GM21381 (cell line): ENCODE results near the gene GUCY1A2.
A peak's percentile ranks its signal among the peaks of the same experiment; 100 is the strongest.
"Not testable (repeated sequence)": the region's sequence is repeated elsewhere in the genome, so short reads cannot be mapped to it uniquely, and the experiment has no call there.

ENCODE experiments used
- ATAC-seq: cut with Tn5 transposase; IDR thresholded peaks from one replicate; pipeline ENCODE4 v1.9.1; 2021; ENCODE audit warnings: mild to moderate bottlenecking, moderate library complexity; ENCODE audit not compliant: unreplicated experiment

GUCY1A2 gene, protein sequence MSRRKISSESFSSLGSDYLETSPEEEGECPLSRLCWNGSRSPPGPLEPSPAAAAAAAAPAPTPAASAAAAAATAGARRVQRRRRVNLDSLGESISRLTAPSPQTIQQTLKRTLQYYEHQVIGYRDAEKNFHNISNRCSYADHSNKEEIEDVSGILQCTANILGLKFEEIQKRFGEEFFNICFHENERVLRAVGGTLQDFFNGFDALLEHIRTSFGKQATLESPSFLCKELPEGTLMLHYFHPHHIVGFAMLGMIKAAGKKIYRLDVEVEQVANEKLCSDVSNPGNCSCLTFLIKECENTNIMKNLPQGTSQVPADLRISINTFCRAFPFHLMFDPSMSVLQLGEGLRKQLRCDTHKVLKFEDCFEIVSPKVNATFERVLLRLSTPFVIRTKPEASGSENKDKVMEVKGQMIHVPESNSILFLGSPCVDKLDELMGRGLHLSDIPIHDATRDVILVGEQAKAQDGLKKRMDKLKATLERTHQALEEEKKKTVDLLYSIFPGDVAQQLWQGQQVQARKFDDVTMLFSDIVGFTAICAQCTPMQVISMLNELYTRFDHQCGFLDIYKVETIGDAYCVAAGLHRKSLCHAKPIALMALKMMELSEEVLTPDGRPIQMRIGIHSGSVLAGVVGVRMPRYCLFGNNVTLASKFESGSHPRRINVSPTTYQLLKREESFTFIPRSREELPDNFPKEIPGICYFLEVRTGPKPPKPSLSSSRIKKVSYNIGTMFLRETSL

DNA sequence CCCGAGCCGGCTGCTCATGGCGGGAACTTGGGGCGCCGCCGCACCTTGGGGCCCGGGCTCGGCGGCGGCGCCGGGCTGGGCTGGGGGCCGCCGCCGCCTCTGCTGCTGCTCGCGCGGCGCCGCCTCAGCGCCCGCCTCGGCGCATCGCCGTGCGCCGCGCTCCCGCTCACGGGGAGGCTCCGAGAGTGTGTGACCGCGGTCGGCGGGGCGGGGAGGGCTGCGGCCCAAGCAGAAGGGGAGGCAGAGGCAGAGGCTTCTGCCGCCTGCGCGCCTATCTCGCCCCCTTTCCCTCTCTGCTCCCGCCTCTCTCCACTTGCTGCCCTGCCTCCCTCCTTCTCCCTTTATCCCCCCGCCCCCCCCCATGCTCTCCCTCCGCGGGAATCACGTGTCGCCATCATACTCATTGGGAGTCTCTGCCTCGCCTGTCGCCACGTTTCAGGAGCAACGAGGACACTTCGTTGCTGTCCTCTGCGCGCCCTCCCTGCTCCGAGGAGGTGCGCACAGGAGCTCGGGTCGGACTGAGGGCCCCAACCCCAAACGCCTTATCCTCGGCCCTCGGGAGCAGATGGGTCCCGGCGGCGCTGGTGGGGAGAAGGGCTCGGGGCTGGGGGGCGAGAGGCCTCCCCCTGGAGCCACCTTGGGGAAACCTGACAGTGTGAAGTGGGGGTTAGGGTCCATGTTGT is at the start of gene GUCY1A2:
TSS of gene GUCY1A2 (minus strand) at position 258 of the 683 bp plus-strand sequence. CDS start 421 bp downstream, outside the sequence.
- ATAC-seq, result peak; percentile 27

GRCh38 chr11:107054391-107054790 is 36.1 kb upstream of the GUCY1A2 start:
- no peak for ATAC-seq

- not testable (repeated sequence) for ATAC-seq
Measured at GRCh38 chr11:107051332-107051731, 33.1 kb upstream of the GUCY1A2 start.

DNA sequence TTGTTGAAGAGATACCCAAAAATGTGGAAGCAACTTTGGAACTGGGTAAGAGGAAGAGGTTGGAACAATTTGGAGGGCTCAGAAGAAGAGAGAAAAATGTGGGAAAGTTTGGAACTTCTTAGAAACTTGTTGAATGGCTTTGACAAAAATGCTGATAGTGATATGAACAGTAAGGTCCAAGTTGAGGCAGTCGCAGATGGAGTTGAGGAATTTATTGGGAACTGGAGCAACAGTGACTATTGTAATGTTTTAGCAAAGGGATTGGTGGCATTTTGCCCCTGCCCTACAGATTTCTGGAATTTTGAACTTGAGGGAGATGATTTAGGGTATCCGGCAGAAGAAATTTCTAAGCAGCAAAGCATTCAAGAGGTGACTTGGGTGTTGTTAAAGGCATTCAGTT is 32.6 kb upstream of the GUCY1A2 start:
- not testable (repeated sequence) for ATAC-seq

DNA sequence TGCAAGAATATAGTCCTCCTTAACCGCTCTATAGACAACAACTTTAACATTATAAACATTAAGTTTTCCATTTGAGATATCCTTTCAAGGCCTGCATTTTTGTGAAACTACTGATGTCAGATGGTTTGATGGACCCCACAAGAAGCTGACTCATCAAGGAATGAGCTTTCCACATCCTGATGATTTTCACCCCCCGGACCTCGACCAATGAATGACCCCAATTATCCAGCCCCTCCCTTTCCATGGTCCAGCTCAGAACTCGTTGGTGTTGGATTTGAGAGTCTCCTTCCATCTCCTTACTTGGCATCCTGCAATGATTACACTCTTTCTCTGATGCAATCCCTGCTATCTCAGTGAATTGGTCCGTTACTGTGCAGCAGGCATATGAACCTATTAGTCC is 31.8 kb upstream of the GUCY1A2 start:
- ATAC-seq, result no peak

GRCh38 chr11:107044503-107044902 is 26.2 kb upstream of the GUCY1A2 start:
- ATAC-seq, result no peak

DNA sequence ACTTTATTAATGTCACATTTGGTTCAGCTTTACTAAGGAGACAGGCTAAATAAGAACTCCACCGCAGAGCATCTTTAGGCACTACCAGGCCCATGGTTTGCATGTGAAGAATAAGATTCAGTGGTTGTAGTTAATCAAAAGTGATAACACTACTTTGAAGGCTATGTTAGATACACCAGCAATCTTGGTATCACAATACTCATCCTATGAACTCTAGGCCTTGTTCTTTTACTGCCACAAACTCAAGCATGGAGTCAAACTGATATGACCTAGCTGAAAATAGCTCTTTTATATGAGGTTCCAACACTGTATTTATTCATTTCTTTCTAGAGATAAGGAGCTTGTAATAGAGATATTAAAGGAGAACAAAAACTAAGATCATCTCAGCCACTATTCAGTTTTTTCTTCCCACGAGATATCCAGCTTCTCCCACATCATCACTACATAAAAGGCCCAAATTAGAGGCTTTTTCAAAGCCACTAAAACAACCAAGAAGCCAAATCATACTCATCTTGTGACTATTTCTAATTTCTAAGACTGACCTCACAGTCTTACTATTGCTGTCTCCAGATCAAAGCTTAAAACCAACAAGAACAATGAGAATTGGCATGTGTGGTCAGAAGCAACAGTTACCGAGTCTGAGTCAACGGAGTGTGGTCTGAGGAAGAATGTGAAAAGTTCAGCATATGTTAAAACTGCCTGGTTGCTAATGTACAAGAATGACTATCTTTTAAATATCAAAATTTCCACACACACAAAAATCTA is 25.1 kb upstream of the GUCY1A2 start:
- ATAC-seq, result peak; percentile 79

- ATAC-seq, result no peak
Measured at GRCh38 chr11:107042748-107043147, 24.5 kb upstream of the GUCY1A2 start.

- ATAC-seq, result peak; percentile 42
Measured at GRCh38 chr11:107041088-107041444, 22.8 kb upstream of the GUCY1A2 start.

DNA sequence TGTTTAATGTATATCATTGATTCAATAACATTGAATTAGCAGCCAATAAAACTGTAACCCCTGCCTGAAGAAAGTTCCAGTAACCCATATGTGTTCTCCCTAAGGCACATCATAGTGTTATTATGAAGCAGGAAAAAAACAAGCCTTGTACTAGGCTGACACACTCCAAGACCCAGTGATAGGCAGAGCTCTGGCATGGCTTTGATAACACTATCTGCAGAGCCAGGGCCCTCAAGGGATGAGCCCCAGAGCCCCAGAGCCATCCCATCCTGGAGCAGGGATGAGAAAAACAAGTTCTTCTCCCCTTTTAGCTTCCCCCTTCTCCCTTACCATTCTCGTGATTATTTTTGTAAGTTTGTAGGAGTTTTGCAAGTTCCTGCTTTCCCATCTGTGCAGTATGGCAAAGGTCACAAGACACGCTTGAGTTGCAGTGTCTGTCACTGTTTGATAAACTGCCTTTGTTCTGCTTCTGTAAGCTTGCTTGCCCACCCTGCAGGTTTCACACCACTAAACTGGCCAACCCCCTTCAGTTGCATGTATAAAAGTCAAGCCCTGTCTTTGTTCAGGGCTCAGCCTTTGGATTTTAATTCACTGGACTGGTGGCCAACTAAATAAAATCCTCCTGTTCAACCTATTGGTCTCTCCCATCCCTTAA is 22.3 kb upstream of the GUCY1A2 start:
- no peak for ATAC-seq

DNA sequence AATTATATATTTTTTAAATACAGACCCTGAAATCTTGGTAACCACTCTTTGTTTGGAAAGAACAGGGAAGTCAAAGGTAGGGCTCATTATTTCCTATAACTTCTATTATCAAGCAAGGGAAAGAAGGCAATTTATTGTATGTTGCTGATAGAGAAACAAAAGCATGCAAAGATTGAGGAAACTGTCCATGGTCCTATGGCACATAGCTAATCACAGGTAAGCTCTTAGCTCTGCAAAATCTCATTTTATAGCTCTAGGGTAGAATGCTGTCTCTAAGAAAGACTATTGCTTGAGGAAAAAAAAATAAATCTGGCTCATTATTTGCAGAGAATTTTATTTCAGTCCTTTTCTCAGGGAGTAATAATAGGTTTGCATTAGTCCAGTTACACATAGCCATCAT is 7.4 kb upstream of the GUCY1A2 start:
- no peak for ATAC-seq

DNA sequence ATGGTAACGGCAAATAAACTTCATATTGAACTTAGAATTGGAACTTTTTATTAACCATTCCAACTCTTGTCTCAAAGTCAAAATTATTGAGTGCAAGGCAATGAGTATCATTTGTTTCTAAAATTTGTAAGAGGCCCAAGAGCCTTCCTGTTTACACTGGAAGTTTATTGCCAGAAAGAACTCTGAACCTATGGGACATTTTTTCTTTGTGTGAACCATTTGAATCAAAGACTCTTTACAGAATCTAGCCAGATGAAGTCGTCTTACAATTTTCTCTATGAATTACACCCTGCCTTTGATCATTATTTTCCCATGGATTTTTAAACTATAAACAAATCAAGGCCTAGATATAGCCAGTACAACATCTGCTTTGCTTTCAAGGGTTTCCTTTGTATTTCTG is 2.3 kb upstream of the GUCY1A2 start:
- no peak for ATAC-seq

GRCh38 chr11:107018902-107019493 is 722 bp upstream of the GUCY1A2 start:
- ATAC-seq, result no peak

DNA sequence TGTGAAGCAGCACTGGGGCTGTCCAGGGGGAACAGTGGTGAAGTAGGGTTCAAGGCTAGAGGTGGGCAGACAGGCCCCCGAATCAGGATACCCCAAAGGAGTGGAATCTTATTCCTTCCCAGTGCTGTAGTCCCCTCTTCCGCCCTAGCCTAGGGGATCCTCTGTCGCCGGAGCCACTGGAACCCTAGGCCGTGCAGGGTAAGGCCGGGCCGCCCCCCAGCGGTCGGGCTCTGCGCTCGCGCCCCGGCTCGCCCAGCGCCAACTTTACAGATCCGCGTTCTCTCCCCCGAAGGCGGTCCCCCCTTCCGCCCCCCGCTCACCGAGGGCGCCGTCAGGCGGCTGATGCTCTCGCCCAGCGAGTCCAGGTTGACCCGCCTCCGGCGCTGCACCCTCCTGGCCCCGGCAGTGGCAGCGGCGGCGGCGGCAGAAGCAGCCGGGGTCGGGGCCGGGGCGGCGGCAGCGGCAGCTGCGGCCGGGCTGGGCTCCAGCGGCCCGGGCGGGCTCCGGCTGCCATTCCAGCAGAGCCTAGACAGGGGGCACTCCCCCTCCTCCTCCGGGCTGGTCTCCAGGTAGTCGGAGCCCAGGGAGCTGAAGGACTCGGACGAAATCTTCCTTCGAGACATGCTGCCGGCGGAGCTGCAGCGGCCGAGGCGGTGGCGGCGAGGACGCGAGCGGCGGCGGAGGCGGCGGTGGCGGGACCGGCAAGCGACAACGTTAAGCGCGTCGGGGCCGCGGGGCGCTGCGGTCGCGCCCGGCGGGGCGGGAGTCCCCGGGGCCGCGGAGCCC is 650 bp downstream of the GUCY1A2 start:
- peak; percentile 72 for ATAC-seq

GRCh38 chr11:107017104-107017432 is 1.2 kb downstream of the GUCY1A2 start:
- no peak for ATAC-seq

GRCh38 chr11:107014871-107015270 is 3.4 kb downstream of the GUCY1A2 start:
- ATAC-seq, result no peak

GRCh38 chr11:107011977-107012376 is 6.3 kb downstream of the GUCY1A2 start:
- ATAC-seq, result no peak

GRCh38 chr11:107009190-107009589 is 9.1 kb downstream of the GUCY1A2 start:
- ATAC-seq, result no peak

- no peak for ATAC-seq
Measured at GRCh38 chr11:107006076-107006833, 12.0 kb downstream of the GUCY1A2 start.
